ENCODE measurements around the gene ASPSCR1. TPM values are rescaled to one million over a fixed set of nuclear protein-coding genes. Genes with fewer than 3 reads are reported as not detected.

ASPSCR1 gene
- total and polyA plus RNA-seq, 2 of the 13 experiments (the other 11 are each of a cell fraction or from before 2014, with no cell fraction given), result 274 to 314 TPM

DNA sequence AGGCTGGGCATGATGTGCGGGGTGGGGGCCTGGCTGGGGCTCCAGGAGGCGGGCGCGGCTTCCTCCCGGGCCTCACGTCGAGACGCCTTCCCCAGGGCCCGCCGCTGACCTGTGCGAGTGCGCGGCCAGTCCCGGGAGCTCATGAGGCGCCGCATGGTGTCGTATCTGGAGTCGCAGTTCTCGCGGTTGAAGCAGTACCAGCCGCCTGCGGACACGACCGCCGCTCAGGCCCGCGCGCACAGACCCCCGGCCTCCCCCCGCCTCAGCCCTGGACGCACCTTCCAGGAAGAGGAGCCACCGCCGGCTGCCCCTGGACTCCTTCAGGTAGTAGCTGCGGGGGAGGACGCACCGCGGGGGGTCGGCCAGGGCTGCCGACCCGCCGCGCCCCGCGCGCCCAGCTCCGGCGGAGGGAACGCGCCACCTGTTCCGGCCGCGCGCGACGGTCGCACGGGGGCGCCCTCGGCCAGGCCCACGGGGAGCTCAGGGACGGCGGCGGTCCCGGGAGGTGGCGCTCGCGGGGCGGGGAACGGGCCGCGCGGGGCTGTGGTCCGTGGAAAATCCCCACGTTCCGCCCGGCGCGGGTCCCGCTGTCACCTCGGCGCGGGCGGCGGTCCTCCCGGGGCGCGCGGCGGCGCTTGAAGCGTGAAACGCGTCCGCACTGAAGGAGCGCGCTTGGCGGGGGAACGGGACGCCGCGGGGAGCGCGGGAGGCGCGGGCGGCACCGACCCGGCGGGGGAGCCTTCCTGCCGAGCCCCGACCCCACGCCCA is 17.9 kb upstream of the ASPSCR1 start (continued):
- TF ChIP-seq, protein P1, sequence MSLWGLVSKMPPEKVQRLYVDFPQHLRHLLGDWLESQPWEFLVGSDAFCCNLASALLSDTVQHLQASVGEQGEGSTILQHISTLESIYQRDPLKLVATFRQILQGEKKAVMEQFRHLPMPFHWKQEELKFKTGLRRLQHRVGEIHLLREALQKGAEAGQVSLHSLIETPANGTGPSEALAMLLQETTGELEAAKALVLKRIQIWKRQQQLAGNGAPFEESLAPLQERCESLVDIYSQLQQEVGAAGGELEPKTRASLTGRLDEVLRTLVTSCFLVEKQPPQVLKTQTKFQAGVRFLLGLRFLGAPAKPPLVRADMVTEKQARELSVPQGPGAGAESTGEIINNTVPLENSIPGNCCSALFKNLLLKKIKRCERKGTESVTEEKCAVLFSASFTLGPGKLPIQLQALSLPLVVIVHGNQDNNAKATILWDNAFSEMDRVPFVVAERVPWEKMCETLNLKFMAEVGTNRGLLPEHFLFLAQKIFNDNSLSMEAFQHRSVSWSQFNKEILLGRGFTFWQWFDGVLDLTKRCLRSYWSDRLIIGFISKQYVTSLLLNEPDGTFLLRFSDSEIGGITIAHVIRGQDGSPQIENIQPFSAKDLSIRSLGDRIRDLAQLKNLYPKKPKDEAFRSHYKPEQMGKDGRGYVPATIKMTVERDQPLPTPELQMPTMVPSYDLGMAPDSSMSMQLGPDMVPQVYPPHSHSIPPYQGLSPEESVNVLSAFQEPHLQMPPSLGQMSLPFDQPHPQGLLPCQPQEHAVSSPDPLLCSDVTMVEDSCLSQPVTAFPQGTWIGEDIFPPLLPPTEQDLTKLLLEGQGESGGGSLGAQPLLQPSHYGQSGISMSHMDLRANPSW (CRISPR knock-in tag; IDR thresholded peaks at IDR 0.05; ENCODE audit: borderline replicate concordance), result no peak
- no peak for TF ChIP-seq TGIF2 (CRISPR knock-in tag; IDR thresholded peaks at IDR 0.05)
- 0 out of 2 replicates have a peak, but pooled peaks have one; percentile 26 for TF ChIP-seq ZNF674 (CRISPR knock-in tag; IDR thresholded peaks at IDR 0.05; ENCODE audit: low read depth)
- TF ChIP-seq ZC3H13 (CRISPR knock-in tag; IDR thresholded peaks at IDR 0.05), result peak; percentile 42; the same call in 1 of the 2 replicates
- TF ChIP-seq ZNF546 (CRISPR knock-in tag; conservative IDR thresholded peaks at IDR 0.05), result no peak; the same call in 1 of the 2 replicates
- peak; percentile 70; the same call in 1 of the 2 replicates for TF ChIP-seq ATF7-NPFF (CRISPR knock-in tag; IDR thresholded peaks at IDR 0.05; ENCODE audit: low read depth)
- no peak for TF ChIP-seq ZBTB8A (CRISPR knock-in tag; IDR thresholded peaks at IDR 0.05; ENCODE audit: borderline replicate concordance, low read depth)
- TF ChIP-seq, protein P2, sequence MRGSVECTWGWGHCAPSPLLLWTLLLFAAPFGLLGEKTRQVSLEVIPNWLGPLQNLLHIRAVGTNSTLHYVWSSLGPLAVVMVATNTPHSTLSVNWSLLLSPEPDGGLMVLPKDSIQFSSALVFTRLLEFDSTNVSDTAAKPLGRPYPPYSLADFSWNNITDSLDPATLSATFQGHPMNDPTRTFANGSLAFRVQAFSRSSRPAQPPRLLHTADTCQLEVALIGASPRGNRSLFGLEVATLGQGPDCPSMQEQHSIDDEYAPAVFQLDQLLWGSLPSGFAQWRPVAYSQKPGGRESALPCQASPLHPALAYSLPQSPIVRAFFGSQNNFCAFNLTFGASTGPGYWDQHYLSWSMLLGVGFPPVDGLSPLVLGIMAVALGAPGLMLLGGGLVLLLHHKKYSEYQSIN (CRISPR knock-in tag; IDR thresholded peaks at IDR 0.05; ENCODE audit: borderline replicate concordance), result no peak
- peak; percentile 82 for TF ChIP-seq YY1 (IDR thresholded peaks at IDR 0.05; ENCODE audit: insufficient read depth, insufficient replicate concordance, low read depth, low read length)
- TF ChIP-seq SP1 (IDR thresholded peaks at IDR 0.05), result no peak
- TF ChIP-seq SP1 (CRISPR knock-in tag; IDR thresholded peaks at IDR 0.05), result no peak
- TF ChIP-seq SRSF4 (IDR thresholded peaks at IDR 0.05; ENCODE audit: low read depth, low read length, poor library complexity, severe bottlenecking), result no peak
- TF ChIP-seq, protein P3, sequence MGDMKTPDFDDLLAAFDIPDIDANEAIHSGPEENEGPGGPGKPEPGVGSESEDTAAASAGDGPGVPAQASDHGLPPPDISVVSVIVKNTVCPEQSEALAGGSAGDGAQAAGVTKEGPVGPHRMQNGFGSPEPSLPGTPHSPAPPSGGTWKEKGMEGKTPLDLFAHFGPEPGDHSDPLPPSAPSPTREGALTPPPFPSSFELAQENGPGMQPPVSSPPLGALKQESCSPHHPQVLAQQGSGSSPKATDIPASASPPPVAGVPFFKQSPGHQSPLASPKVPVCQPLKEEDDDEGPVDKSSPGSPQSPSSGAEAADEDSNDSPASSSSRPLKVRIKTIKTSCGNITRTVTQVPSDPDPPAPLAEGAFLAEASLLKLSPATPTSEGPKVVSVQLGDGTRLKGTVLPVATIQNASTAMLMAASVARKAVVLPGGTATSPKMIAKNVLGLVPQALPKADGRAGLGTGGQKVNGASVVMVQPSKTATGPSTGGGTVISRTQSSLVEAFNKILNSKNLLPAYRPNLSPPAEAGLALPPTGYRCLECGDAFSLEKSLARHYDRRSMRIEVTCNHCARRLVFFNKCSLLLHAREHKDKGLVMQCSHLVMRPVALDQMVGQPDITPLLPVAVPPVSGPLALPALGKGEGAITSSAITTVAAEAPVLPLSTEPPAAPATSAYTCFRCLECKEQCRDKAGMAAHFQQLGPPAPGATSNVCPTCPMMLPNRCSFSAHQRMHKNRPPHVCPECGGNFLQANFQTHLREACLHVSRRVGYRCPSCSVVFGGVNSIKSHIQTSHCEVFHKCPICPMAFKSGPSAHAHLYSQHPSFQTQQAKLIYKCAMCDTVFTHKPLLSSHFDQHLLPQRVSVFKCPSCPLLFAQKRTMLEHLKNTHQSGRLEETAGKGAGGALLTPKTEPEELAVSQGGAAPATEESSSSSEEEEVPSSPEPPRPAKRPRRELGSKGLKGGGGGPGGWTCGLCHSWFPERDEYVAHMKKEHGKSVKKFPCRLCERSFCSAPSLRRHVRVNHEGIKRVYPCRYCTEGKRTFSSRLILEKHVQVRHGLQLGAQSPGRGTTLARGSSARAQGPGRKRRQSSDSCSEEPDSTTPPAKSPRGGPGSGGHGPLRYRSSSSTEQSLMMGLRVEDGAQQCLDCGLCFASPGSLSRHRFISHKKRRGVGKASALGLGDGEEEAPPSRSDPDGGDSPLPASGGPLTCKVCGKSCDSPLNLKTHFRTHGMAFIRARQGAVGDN (CRISPR knock-in tag; IDR thresholded peaks at IDR 0.05), result peak; percentile 73
- no peak for TF ChIP-seq IKZF1 (IDR thresholded peaks at IDR 0.05)
- no peak for TF ChIP-seq ZNF850 (CRISPR knock-in tag; conservative IDR thresholded peaks at IDR 0.05)
- no peak; the same call in 1 of the 2 replicates for TF ChIP-seq GLI4 (CRISPR knock-in tag; IDR thresholded peaks at IDR 0.05; ENCODE audit: borderline replicate concordance)
- TF ChIP-seq, protein P4, sequence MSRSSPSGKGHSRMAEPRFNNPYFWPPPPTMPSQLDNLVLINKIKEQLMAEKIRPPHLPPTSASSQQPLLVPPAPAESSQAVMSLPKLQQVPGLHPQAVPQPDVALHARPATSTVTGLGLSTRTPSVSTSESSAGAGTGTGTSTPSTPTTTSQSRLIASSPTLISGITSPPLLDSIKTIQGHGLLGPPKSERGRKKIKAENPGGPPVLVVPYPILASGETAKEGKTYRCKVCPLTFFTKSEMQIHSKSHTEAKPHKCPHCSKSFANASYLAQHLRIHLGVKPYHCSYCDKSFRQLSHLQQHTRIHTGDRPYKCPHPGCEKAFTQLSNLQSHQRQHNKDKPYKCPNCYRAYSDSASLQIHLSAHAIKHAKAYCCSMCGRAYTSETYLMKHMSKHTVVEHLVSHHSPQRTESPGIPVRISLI (CRISPR knock-in tag; IDR thresholded peaks at IDR 0.05; ENCODE audit: borderline replicate concordance), result no peak
